GM21576 (cell line): ENCODE results near the gene MAGEF1.
"Not testable (repeated sequence)": the region's sequence is repeated elsewhere in the genome, so short reads cannot be mapped to it uniquely, and the experiment has no call there.

Source experiments
- ATAC-seq: cut with Tn5 transposase; IDR thresholded peaks from one replicate; pipeline ENCODE4 v1.9.1; 2021; ENCODE audit warnings: mild to moderate bottlenecking, moderate library complexity; ENCODE audit not compliant: unreplicated experiment

Gene MAGEF1

GRCh38 chr3:184743248-184743647 lies 31.4 kb upstream of the MAGEF1 start:
- ATAC-seq = no peak

DNA sequence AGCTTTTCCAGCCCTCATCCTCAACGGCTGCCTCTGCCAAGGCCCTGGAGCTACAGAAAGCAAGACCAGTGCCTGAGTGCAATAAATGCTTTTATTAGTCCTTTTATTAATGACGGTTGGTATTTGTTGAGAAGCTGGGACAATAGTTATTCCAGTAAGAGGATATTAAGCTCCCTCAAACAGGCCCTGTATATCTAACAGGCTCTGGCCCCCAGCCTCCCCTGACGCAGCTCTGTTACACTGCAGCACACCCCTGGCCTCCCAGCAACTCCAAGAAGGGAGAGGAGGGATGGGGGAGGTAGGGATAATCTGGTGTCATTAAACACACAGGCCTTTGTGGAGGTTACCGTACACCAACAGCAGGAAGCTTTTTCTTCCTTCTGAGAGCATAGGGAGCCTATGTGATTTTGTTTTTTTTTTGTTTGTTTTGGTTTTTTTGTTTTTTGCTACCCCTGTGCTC lies 30.8 kb upstream of the MAGEF1 start:
- ATAC-seq = no peak

DNA sequence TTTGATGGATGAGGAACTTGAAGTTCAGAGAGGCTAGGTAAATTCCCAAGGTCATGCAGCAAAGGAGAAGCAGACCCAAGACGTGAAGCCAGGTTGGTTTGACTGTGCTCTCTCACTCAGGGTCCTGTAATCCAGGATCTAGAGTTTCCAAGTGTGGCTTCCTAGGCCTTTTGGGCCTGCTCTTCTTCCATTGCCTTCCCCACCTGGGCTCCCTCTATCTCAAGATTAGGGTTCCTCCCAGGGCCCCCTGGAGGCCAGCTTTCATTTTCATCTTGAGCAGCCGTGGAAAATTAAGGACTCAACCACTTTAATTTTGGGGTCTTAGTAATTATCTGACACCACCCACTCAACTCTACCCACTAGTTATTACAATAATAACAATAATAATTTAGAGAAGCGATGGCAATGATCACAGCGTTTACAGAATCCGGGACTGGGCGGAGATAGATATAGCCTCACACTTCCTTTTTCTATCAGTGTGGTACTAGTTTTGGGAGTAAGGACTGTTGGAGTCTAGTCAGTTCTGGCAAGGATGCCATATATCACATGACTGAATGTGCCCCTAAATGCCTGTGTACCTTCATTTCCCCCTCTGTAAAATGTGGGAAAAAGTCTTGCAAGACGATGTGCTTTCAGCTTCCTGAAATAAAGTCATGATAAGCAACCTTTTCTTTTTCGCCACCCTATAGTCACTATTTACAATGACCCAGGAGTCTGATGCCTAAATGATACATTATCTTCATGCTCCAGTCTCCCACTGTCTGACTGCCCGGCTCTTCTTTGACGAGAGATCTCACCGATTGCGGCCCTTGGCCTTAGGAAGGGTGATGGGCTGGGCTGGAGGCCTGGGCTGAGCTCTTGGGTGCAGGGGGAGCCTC lies 30.2 kb upstream of the MAGEF1 start:
- ATAC-seq = no peak

DNA sequence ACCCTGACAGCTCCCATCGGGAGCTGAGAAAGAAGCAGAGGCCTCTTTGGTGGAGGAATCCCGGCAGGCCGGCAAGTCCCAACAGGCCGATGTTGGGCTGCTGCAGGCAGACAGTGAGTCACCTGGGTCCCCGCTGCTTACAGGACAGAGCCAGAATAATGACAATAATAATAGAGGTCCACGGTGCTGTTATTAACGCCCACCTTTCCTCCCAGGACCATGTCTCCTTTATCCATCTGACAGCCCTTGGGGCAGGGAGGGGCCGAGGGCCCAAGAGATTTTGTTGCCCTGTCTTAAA lies 29.3 kb upstream of the MAGEF1 start:
- ATAC-seq = no peak

- no peak for ATAC-seq
These were observed 28.8 kb upstream of the MAGEF1 start for GRCh38 chr3:184740509-184741258.

DNA sequence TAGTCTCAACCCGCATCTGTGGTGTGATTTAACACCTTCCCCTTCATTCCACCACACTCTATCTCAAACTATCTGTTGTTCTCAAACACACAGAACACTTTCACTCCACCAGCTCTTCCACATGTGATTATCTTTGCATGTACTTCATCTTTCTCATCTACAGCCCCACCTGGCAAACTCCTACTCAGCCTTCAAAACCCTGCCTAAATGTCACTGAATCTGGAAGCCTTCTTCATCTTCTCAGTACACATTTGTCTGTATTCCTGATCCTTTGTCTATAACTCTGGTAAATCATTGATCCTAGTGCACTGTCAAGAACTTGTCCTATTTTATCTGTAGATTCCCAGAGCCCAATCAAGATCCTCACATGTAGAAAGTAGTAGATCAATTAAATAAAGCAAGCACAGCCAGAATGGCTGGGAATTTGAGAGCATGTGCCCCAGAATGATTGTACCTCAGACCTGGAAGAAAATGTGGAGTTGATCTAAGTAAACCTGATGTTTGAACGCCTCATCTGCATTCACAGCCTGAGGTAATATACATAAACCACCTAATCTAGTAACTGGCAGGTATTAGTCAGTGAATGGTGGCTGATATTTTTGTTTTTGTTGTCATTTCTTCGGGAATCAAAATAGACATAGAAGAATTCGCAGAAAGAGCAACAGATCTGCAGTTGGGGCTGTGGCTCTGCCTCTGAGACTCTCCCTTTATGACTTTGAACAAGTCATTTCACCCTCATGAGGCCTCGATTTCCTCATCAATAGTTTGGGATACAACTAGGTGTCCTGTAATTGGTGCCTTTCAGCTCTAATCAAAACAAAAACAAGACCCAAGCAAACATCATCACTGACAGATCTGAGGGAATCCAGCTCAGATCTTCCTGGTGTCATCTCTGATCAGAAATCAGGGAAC lies 28.0 kb upstream of the MAGEF1 start:
- ATAC-seq = no peak

GRCh38 chr3:184738982-184739381 lies 27.1 kb upstream of the MAGEF1 start:
- ATAC-seq = no peak

- no peak for ATAC-seq
These were observed 26.6 kb upstream of the MAGEF1 start for GRCh38 chr3:184738506-184738890.

DNA sequence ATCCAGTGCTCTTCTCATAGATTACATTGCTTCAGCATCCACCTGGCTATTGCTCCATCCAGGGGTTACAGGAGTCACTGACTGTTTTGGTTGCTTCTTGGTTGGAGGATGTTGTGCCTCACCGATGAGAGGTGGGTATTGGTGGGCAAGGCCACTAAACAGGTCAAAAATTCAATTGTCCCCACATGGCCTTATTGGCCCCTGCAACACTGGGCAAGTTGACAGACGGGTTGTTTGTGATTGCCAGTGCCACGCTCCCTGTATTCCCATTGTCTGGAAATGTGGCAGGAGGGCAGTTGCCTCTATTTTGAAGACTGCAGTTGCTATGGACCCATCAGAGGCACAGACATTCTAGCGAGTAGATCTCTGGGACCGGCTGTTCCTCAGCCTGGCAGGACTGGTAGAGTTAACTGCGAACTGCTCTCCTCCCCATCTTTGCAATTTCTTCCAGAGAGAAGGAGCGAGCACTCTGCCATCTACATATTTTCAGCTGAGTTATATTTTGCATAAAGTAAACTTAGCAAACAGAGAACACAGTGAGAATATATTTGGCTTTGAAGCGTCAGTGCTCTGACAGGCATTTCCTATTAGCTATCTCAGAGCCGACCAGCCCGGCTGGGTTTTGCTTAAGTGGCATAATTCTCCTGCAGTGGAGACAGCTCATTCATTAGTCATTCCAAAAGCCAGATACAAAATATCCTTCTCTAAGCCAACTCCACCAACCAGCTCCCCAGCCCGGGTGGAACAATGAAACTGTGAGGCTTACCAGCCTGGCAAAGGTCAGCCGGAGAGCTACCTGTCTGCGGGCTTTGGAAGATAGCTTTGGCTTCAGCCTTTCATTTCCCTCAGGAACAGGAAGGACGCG lies 26.0 kb upstream of the MAGEF1 start:
- no peak for ATAC-seq

DNA sequence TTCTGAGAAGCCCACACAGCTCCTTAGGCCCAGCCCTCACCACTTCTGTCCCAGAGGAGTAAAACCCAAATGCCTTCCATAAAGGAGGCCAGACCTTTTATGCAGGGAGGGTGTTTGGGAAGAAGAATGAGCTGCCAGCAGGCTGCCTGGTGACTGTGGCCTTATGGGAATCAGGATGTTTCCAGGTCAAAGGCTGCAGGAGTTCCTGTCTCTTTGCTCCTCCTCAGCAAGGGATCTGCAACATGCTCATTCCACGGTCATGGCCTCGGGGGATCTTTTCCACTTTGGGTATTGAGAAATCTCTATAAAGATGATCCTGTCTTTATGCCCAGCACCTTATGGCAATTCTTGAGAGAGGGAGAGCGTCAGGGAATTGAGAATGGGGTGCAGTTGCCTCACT lies 25.2 kb upstream of the MAGEF1 start:
- ATAC-seq = no peak

DNA sequence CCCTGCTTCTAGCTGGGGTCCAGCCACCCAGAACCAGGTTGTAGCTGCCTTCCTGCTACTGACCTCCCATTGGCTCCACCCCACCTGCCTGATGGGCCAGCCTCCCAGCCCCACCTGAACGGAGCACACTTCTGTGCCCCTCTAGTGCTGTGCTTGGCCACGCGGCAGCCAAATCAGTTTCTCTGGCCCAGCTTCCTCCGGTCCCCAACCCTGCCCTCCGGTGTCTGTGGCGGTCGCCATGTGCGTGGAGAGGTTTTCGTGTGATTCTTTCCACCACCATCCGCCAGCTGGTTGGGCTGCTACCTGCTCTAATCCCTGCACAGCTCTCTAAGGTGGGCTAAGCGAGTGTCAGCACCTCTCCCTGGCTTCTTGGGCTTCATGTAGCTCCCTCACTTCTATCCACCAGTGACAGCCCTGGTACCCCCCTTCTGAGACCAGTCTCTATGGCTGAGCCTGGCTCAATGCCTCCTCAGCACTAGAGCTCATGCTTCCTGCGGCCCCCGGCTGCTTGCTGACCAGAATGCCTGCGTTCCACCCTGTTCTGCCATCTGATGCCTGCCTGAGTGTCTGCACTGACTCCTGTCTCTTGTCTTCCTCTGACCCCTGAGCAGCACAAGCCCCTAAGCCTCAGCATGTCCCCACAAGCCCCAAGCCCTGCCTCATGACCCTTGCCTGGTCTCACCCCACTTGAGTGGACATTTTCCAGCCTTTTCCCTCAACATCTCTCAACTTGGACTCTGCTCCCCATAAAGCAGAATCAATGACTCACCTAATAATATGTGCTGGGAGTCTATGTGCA lies 23.2 kb upstream of the MAGEF1 start:
- ATAC-seq = no peak

DNA sequence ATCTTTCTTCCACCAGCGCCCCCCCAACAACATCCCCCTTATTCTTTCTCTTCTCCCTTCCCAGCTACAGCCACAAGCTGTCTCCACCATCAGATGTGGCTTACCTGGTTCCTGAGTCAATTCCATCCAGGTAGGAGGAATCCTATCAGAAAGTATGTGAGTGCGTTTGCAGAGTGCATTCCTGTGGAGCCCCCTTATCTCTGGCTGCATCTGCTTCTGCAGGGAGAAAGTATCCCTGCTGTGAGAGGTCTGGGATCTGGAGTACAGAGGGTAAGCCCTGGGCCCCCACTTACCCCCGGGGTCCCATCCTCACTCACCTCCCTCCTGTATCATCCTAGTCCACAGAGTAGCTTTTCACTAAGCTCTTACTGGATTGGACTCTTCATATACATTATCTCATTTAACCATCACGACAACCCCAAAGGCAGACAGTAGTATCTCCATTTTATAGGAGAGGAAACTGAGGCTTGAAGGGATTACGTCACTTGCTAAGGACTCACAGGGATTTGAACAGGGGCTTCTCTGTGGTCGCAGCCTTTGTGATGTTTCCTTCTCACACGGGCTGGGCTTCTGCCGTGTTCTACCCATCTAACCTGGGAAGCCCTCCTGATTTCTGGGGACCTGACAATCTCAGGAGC lies 22.2 kb upstream of the MAGEF1 start:
- no peak for ATAC-seq

- no peak for ATAC-seq
These were observed 21.3 kb upstream of the MAGEF1 start for GRCh38 chr3:184733181-184733580.

GRCh38 chr3:184731786-184732537 lies 20.1 kb upstream of the MAGEF1 start:
- ATAC-seq = no peak

DNA sequence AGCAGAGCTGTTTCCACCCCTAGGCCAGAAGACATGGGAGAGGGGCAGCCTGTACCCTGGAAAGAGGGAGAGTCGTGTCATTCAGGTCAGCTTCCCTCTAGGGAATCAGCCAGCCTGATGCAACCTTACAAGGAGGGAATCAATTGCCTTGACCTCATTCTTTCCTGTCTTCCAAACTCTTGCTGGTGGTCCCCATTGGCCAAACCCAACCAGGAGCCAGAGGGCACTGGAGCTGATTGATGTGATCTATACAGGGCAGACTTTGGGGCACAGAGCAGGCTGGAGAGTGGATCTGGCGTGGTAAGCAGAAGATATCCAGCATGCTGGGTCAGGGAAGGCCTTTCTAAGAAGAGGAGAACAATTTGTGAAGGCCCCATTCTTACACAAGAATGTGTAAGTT lies 19.1 kb upstream of the MAGEF1 start:
- no peak for ATAC-seq

GRCh38 chr3:184729154-184729553 lies 17.3 kb upstream of the MAGEF1 start:
- not testable (repeated sequence) for ATAC-seq

- no peak for ATAC-seq
These were observed 16.2 kb upstream of the MAGEF1 start for GRCh38 chr3:184728010-184728527.

GRCh38 chr3:184727357-184728009 lies 15.6 kb upstream of the MAGEF1 start:
- ATAC-seq = peak; percentile 43
